Measurements from ENCODE around the gene ZNF629.

ZNF629 gene

GRCh38 chr16:30787613-30788378 is 791 bp upstream of the ZNF629 start:
- peak overlapping the region; percentile 73 to 95 (median 87) for H3K4me3 ChIP-seq
- H3K27ac ChIP-seq, result peak overlapping the region in 20 of 21 experiments; percentile 67 to 98 (median 93)

- peak overlapping the region; percentile 51 to 98 (median 93) for H3K27ac ChIP-seq
- H3K4me3 ChIP-seq, result peak overlapping the region; percentile 73 to 95 (median 87)
Observed at GRCh38 chr16:30786115-30786935, 680 bp downstream of the ZNF629 start.

DNA sequence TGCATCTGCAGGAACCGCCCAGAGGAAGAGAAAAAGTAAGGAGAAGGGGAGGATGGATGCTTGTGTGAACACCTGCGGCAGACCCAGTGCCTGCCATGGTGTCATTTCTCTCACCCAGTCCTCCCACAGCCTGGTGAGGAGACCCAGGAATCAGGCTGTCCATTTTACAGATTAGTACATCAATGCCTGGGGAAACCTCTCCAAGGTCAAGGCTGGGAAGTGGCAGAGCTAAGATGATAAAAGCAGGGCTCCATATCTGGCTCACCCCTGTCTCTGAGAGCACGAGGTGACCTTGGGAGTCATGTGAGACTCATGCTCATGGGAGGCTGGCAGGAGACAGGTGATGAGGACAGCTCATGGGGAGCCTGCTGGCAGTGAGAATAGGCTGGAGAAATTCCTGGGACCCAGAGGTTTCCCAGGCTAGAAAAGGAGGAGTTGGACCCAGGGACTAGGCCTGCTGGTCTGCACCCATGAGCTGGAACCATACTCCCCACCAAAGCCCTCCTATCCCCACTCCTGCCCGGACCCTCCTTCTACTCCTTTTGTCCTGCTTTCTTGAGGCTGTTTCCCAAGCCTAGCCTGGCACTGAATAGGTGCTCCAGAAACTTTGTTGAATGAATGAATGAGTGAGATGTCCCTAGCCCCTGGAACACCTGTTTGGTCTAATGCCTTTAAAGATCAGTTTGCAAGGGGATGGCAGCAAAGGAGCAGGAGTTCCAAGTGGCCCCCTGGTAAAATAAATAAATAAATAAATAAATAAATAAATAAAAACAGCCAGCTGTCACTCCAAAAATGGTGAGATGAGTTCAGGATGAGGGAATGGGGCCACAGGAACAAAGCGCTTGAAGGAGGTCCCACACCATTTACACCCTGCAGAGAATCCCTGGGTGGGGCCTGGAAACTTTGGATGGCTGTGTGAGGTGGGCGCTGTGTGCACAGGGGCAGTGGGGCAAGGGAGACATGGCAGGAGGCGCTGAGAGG is 1.6 kb downstream of the ZNF629 start:
- Histone ChIP-seq H3K27ac (peak overlapping the region in 8 of 21 experiments; percentile 87 to 98 (median 94)), H3K4me3 (peak overlapping the region in 5 of 7 experiments; percentile 73 to 95 (median 90))

DNA sequence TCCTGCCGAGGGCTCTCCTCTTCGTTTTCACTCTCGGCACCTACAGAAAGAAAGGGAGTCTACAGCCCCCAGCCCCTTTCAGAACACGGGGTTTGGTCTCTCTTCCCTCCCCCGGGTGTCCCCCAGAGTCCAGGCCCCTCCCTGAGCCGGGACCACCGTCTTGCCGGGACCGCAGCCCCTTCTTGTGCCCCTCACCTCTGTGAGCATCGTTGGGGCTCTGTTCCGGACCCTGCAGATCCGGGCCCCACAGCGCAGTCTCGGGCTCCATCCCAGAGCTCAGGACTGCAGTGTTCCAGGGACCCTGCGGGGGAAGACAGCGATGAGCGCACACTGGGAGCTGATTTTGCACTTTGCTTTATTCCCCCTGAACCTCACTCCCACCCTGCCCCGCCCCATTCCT is 2.8 kb downstream of the ZNF629 start:
- H3K4me3 ChIP-seq, result no peak overlapping the region
- no peak overlapping the region for H3K27ac ChIP-seq

DNA sequence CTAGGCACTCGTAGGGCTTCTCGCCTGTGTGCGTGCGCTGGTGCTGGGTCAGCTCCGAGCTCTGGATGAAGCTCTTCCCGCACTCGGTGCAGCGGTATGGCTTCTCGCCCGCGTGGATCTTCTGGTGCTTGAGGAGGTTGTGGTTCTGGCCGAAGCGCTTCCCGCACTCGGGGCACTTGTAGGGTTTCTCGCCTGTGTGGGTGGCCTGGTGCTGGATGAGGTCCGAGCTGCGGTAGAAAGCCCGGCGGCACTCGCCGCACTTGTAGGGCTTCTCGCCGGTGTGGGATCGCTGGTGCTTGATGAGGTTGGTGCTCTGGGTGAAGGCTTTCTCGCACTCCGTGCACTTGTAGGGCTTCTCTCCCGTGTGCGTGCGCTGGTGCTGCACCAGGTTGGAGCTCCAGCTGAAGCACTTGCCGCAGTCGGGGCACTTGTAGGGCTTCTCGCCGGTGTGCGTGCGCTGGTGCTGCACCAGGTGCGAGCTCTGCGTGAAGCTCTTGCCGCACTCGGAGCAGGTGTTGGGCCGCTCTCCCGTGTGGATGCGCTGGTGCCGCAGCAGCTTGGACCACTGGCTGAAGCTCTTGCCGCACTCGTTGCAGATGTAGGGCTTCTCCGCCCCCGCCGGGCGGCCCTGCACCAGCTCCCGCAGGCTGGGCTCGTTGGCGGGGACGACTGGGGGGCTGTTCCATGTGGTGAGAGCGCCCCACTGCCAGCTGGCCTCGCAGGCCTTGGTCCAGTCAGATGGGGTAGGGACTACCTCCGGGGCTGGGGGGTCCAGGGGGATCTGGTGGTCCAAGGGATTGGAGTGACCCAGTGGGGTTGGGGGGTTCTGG is 3.5 kb downstream of the ZNF629 start:
- H3K27ac ChIP-seq, result no peak overlapping the region

DNA sequence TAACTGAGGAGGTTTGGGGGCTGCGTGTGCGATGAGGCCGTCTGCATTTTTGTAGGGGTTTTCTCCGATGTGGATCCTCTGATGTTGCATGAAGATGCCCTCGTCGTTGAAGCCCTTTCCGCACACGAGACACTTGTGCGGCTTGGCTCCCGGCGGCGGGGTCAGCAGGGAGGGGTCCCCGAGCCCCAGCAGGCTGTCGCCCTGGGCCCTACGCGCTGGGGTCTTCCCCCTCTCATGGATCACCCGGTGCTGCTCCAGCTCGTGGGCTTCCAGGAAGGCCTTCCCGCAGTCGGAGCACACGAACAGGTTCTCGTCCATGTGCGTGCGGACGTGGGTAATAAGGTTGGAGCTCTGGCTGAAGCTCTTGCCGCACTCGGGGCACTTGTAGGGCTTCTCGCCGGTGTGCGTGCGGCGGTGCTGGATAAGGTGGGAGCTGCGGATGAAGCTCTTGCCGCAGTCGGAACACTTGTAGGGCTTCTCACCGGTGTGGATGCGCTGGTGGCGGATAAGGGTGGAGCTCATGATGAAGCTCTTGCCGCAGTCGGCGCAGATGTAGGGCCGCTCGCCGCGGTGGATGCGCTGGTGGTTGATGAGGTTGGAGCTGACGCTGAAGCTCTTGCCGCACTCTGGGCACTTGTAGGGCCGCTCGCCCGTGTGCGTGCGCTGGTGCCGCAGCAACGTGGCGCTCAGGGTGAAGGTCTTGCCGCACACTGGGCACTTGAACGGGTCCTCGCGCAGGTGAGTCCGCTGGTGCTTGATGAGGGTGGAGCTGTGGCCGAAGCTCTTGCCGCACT is 4.3 kb downstream of the ZNF629 start:
- Histone ChIP-seq H3K27ac (no peak overlapping the region), H3K4me3 (no peak overlapping the region)

More for the DNA sequence above, 3.5 kb downstream of the ZNF629 start:
- no peak overlapping the region for H3K4me3 ChIP-seq

GRCh38 chr16:30780549-30780948 is 6.5 kb downstream of the ZNF629 start:
- no peak overlapping the region for H3K4me3 ChIP-seq
- H3K27ac ChIP-seq, result no peak overlapping the region

DNA sequence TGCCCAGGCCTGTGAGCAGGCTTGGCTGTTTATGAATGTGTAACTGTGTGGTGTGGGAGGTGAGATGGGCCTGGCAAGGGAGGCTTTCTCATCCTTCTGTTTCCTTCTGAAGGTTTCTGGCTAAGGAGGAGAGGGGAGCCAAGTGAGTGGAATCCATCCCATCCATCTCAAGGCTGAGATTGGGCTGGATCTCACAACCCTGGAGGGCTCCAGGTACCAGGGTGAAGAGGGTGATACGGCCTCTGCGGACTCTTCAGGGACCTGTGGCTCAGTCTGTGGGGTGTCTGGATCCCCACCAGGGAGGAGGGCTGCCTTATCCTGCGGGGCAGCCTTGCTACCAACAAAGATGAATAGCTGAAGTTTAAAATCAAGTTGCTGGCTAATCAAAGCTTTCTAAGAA is 7.0 kb downstream of the ZNF629 start:
- no peak overlapping the region for H3K4me3 ChIP-seq
- H3K27ac ChIP-seq, result no peak overlapping the region

DNA sequence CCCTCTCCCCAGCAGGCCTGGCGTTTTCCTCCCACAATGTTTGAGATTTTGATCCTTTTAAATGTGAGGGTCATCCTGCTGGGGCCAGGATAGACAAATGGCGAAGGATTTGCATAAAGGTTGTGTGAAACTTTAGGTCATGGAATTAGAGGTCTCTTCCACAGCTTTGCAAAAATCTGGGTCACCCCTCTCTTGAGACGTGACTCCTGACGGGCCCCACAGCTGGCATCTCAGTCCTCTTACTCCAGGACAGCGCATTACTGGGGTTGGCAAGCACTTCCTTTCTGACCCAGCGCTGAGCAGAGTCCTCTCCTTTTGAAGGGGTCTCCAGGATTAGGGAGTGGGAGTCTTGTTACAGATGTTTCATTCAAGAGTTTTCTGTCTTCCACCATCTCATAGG is 7.4 kb downstream of the ZNF629 start:
- Histone ChIP-seq H3K4me3 (no peak overlapping the region), H3K27ac (no peak overlapping the region)

- Histone ChIP-seq H3K27ac (peak overlapping the region in 1 of 21 experiments; percentile 32), H3K4me3 (no peak overlapping the region)
Observed at GRCh38 chr16:30778549-30779244, 8.3 kb downstream of the ZNF629 start.

- peak overlapping the region in 3 of 21 experiments; percentile 6 to 32 (median 10) for H3K27ac ChIP-seq
- H3K4me3 ChIP-seq, result no peak overlapping the region
Observed at GRCh38 chr16:30777591-30778297, 9.3 kb downstream of the ZNF629 start.

- H3K4me3 ChIP-seq, result peak overlapping the region; percentile 50 to 78 (median 60)
- peak overlapping the region; percentile 23 to 93 (median 79) for H3K27ac ChIP-seq
Observed at GRCh38 chr16:30775392-30776188, 11.4 kb downstream of the ZNF629 start.

DNA sequence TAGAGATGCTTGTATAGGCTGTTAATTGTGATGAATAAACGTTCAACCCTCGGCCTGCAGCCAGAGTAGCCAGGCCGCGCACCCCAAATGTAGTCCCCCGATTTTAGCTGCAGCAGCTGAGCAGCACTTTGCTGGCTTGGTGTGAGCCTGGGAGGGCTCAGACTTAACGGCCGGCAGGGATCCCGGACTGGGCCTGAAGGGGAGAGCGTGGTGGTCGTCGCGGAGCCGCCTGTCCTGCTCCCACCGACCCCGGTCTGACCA is 11.9 kb downstream of the ZNF629 start:
- peak overlapping the region in 19 of 21 experiments; percentile 23 to 93 (median 79) for H3K27ac ChIP-seq
- H3K4me3 ChIP-seq, result peak overlapping the region; percentile 50 to 78 (median 60)

DNA sequence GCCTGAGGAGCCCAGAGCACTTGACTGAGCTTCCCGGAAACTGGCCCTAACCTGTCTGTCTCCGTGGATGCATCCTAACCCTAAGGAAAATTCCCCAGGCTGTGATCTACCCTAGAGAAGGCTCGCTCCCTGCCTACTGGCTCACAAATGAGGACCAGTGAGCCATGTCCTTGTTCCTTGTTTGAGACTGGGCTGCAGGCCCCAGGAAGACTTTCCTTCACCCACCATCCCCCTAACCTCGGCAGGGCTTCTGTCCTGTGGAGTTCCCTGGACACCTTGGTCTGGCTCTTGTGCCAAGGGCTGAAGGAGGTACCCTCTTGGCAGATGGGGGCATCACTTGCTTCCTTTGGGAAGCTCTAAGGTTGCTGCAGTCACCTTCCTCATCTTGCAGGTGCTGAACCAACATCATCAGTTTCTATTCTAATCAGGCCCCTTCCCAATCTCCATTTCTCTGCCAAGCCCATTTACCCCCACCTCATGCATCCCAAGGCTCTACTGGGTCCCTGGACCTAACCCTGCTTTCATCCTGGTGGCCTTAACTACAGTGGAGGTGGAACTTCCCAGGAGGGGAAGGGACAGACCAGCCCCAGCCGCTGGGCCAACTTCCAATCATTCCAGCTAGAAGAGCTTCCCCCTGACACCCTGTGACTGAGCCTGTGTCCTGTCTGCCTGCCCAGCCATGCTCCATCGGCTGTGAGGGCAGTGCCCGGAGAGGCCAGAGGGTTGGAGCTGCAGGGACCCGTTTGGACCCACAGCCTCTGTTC is 12.5 kb downstream of the ZNF629 start:
- peak overlapping the region; percentile 50 to 78 (median 60) for H3K4me3 ChIP-seq
- H3K27ac ChIP-seq, result peak overlapping the region in 18 of 21 experiments; percentile 23 to 93 (median 80)

- no peak overlapping the region for H3K27ac ChIP-seq
Observed at GRCh38 chr16:30773826-30774225, 13.2 kb downstream of the ZNF629 start.

More at GRCh38 chr16:30773826-30774225, 13.2 kb downstream of the ZNF629 start:
- no peak overlapping the region for H3K4me3 ChIP-seq
